Cardiac fibroblast (primary cell): ENCODE measurements around the gene ALG8.
A peak's percentile ranks its signal among the peaks of the same experiment; 100 is the strongest.

Source experiments
- DNase-seq, 2 donors: peaks; one replicate each; pipeline versions ENCODE4 v3.0.0 to v3.0.0-alpha.2; 2010; ENCODE audit warnings: low read depth in 2 of 2
- H3K4me3 ChIP-seq, 2 donors: replicated peaks in 1 of 2; 1 replicate in 1 of 2; 2 replicates in 1 of 2; pipeline ENCODE4 v1.5.1; 2011; ENCODE audit warnings: low read depth in 2 of 2, low read length in 2 of 2, mild to moderate bottlenecking in 2 of 2, moderate library complexity in 1 of 2
- CTCF ChIP-seq: IDR thresholded peaks from one replicate; pipeline ENCODE4 v1.5.1; 2011; ENCODE audit warnings: low read depth, mild to moderate bottlenecking, low read length, inconsistent platforms

ALG8 gene

DNA sequence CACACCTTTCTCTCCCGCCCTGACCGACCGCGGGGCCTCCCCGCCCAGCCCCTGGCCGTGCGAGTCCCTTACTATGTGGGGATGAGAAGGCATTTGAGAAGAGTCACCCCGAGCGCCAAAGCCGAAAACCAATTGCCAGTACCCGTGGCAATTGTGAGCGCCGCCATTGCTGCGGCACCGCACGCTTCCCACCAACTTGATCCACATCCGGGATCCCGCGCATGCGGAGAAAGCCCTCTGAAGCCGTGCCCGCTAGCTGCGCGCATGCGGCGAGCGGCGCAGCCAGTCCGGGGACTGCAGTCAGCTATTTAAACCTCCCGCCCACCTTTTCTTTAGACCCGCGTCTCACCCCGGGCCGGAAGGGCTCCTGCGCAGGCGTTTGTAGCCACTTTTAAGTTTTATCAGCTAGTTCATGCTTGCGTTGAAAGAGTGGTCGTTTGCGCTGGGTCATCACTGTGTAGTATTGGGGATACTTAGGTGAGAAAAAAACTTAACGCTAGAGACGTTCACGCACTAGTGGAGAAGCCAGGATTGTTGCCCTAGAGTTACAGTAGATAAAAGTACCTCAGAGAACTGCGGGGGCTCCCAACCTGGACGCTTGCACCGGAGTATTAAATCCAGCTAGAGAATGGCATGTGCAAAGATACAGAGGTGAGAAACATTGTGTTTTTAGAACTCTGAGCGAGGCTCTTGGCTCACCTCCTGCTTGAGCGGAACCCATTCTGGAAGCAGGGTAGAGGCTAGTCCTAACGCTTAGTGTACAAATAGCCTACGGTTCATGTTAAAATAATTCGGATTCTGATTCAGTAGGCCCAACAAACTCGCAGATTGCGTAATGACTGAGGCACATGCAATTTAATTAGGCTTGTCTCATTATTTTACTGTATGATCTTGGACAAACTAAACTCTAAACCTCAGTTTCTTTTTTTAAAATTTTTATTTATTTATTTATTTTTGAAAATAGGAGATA, at the start of gene ALG8:
Gene ALG8 (minus strand): TSS at position 205 of the 970 bp plus-strand sequence. CDS start 38 bp downstream, at position 167.
- H3K4me3 ChIP-seq = peak within 1 kb of the TSS; percentile 76 to 89
- peak; percentile 95 to 97 for DNase-seq
- TF ChIP-seq CTCF = no peak

GRCh38 chr11:78188286-78189173, 49.1 kb upstream of the ALG8 start, which contains the start of the genes KCTD21 and USP35:
Gene KCTD21, minus strand, starts transcription at chr11:78188626. Its CDS starts 14,072 bp downstream, at chr11:78174554.
Gene USP35, plus strand, starts transcription at chr11:78188919. Its CDS starts 7,327 bp downstream, at chr11:78196246.
- peak; percentile 97 to 98 for DNase-seq

DNA sequence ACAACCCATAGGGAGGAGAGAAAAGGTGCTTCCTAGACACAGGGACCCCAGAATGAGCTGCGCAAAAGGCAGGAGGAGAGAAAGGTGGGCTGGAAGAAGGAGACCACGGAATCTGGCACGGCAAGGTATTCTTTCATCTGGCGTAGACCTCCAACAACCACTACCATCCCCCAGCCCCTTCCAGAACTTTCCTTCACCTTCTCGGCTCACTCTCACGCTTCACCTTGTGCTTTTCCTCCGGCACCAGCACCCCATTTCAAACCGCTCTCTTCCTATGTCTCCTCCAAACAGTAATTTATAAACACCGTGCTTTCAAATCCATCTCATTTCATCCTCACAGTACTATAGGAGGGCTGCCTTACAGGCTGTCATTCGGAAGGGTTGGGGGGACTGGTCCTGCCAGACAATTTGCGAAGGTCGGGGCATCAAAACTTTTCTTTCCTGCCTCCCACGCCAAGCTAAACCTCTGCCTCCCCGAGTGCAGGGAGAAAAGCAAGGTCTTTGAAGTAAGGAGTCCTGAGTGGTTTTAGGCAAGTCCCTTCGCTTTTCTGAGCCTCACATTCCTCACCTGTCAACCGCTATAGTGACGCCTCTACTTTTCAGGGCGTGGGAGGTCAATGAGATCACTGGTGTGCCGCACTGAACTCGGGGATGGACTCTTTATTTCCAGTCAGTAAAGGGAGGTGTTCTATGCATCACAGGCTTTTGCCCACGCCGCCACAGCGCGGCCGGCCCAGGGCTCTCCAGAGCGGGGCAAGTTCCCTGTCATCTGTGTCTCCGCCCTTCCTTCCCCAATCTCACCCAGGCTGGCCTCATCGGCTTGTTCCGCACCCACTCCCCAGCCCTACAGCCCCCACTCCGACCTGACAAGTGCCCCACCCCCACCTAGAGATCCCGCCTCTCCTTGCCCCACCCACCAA, 48.2 kb upstream of the ALG8 start:
- TF ChIP-seq CTCF = no peak
- H3K4me3 ChIP-seq = peak overlapping the region; percentile 86 to 94
- DNase-seq = no peak

More at GRCh38 chr11:78188286-78189173, 49.1 kb upstream of the ALG8 start, which contains the start of the genes KCTD21 and USP35:
- peak within 1 kb of the TSS; percentile 86 to 94 for H3K4me3 ChIP-seq
- TF ChIP-seq CTCF = no peak

- TF ChIP-seq CTCF = no peak
- no peak overlapping the region for H3K4me3 ChIP-seq
- DNase-seq = peak; percentile 39 to 63
Observed at GRCh38 chr11:78181185-78181584, 41.8 kb upstream of the ALG8 start.

- no peak for TF ChIP-seq CTCF
- no peak for DNase-seq
- no peak overlapping the region for H3K4me3 ChIP-seq
Observed at GRCh38 chr11:78180751-78181150, 41.3 kb upstream of the ALG8 start.
